Measurements from ENCODE around the gene HSD17B12. TPM values are rescaled to one million over a fixed set of nuclear protein-coding genes. Genes with fewer than 3 reads are reported as not detected.
"Not testable (repeated sequence)": the region's sequence is repeated elsewhere in the genome, so short reads cannot be mapped to it uniquely, and the experiment has no call there.

Gene HSD17B12
- total RNA-seq, result 125 and 134 TPM in 2 replicates

- peak; percentile 98 for DNase-seq (ENCODE audit: low read depth, low spot score)
Observed at GRCh38 chr11:43680521-43681400, at the start of gene HSD17B12. Gene HSD17B12 (plus strand): TSS chr11:43680738. CDS start chr11:43680828, 90 bp downstream.

- no peak for DNase-seq (ENCODE audit: low read depth, low spot score)
Observed at GRCh38 chr11:43631732-43632131, 48.8 kb upstream of the HSD17B12 start.

- peak; percentile 22 for DNase-seq (ENCODE audit: low read depth, low spot score)
Observed at GRCh38 chr11:43632181-43632580, 48.4 kb upstream of the HSD17B12 start.

GRCh38 chr11:43638717-43639116 is 41.8 kb upstream of the HSD17B12 start:
- DNase-seq (ENCODE audit: low read depth, low spot score), result no peak

GRCh38 chr11:43639224-43639623 is 41.3 kb upstream of the HSD17B12 start:
- no peak for DNase-seq (ENCODE audit: low read depth, low spot score)

- no peak for DNase-seq (ENCODE audit: low read depth, low spot score)
Observed at GRCh38 chr11:43639920-43640319, 40.6 kb upstream of the HSD17B12 start.

GRCh38 chr11:43643898-43644620 is 36.5 kb upstream of the HSD17B12 start:
- DNase-seq (ENCODE audit: low read depth, low spot score), result peak; percentile 32

- DNase-seq (ENCODE audit: low read depth, low spot score), result no peak
Observed at GRCh38 chr11:43644621-43645299, 35.8 kb upstream of the HSD17B12 start.

GRCh38 chr11:43646767-43647166 is 33.8 kb upstream of the HSD17B12 start:
- DNase-seq (ENCODE audit: low read depth, low spot score), result no peak

- DNase-seq (ENCODE audit: low read depth, low spot score), result no peak
Observed at GRCh38 chr11:43648888-43649287, 31.6 kb upstream of the HSD17B12 start.

- no peak for DNase-seq (ENCODE audit: low read depth, low spot score)
Observed at GRCh38 chr11:43649501-43649900, 31.0 kb upstream of the HSD17B12 start.

- DNase-seq (ENCODE audit: low read depth, low spot score), result no peak
Observed at GRCh38 chr11:43649921-43650320, 30.6 kb upstream of the HSD17B12 start.

- DNase-seq (ENCODE audit: low read depth, low spot score), result not testable (repeated sequence)
Observed at GRCh38 chr11:43663018-43663417, 17.5 kb upstream of the HSD17B12 start.

- no peak for DNase-seq (ENCODE audit: low read depth, low spot score)
Observed at GRCh38 chr11:43664295-43664694, 16.2 kb upstream of the HSD17B12 start.

- DNase-seq (ENCODE audit: low read depth, low spot score), result not testable (repeated sequence)
Observed at GRCh38 chr11:43671284-43671683, 9.3 kb upstream of the HSD17B12 start.

- DNase-seq (ENCODE audit: low read depth, low spot score), result no peak
Observed at GRCh38 chr11:43674560-43674959, 6.0 kb upstream of the HSD17B12 start.

- DNase-seq (ENCODE audit: low read depth, low spot score), result no peak
Observed at GRCh38 chr11:43676933-43677332, 3.6 kb upstream of the HSD17B12 start.

- DNase-seq (ENCODE audit: low read depth, low spot score), result no peak
Observed at GRCh38 chr11:43681401-43681942, 934 bp downstream of the HSD17B12 start.

- not testable (repeated sequence) for DNase-seq (ENCODE audit: low read depth, low spot score)
Observed at GRCh38 chr11:43682081-43682480, 1.5 kb downstream of the HSD17B12 start.

GRCh38 chr11:43685440-43685839 is 4.9 kb downstream of the HSD17B12 start:
- DNase-seq (ENCODE audit: low read depth, low spot score), result no peak

GRCh38 chr11:43686207-43686606 is 5.7 kb downstream of the HSD17B12 start:
- peak; percentile 88 for DNase-seq (ENCODE audit: low read depth, low spot score)

Data from pulmonary artery endothelial cell (primary cell).